ENCODE results near the gene DLGAP1. TPM values are rescaled to one million over a fixed set of nuclear protein-coding genes. Genes with fewer than 3 reads are reported as not detected.

Gene DLGAP1
- total and polyA plus RNA-seq, 4 donors, result 0.06 to 1.2 (median 0.17) TPM; not detected in 1

- no peak for TF ChIP-seq HNF4G (IDR thresholded peaks at IDR 0.05)
- no peak for TF ChIP-seq HNF4A (conservative IDR thresholded peaks at IDR 0.05)
- TF ChIP-seq YY1 (IDR thresholded peaks at IDR 0.05), result no peak
- Histone ChIP-seq H3K27me3 (ENCODE audit: control insufficient read depth in 4 of 4, insufficient read depth in 4 of 4, low read length in 3 of 4) (no peaks in the 10 kb centered on the region), H3K36me3 (ENCODE audit: control insufficient read depth in 4 of 4, insufficient read depth in 3 of 4, low read depth in 1 of 4, low read length in 3 of 4) (no peaks in the 10 kb centered on the region), H3K4me3 (ENCODE audit: low read depth in 1 of 3, low read length in 3 of 3) (no peak overlapping the region), H3K9ac (ENCODE audit: low read depth in 1 of 2, low read length in 2 of 2) (no peak overlapping the region), H3K9me3 (ENCODE audit: control insufficient read depth in 4 of 4, low read length in 3 of 4) (no peaks in the 10 kb centered on the region), H3K4me1 (ENCODE audit: control insufficient read depth in 4 of 4, insufficient read depth in 4 of 4, low read length in 3 of 4) (no peaks in the 10 kb centered on the region), H3K27ac (ENCODE audit: low read depth in 1 of 2, low read length in 2 of 2) (no peak overlapping the region)
- no peak for DNase-seq (ENCODE audit: low spot score)
Measured at GRCh38 chr18:3824101-3824500, 631.0 kb downstream of the DLGAP1 start.

GRCh38 chr18:3823073-3823472 is 632.0 kb downstream of the DLGAP1 start:
- 94% methylated on average over 3 of the region's 3 CpGs for WGBS
- Histone ChIP-seq H3K9me3 (ENCODE audit: control insufficient read depth in 4 of 4, low read length in 3 of 4) (no peaks in the 10 kb centered on the region), H3K4me1 (ENCODE audit: control insufficient read depth in 4 of 4, insufficient read depth in 4 of 4, low read length in 3 of 4) (no peaks in the 10 kb centered on the region), H3K36me3 (ENCODE audit: control insufficient read depth in 4 of 4, insufficient read depth in 3 of 4, low read depth in 1 of 4, low read length in 3 of 4) (no peaks in the 10 kb centered on the region), H3K27ac (ENCODE audit: low read depth in 1 of 2, low read length in 2 of 2) (no peak overlapping the region), H3K4me3 (ENCODE audit: low read depth in 1 of 3, low read length in 3 of 3) (no peak overlapping the region), H3K27me3 (ENCODE audit: control insufficient read depth in 4 of 4, insufficient read depth in 4 of 4, low read length in 3 of 4) (no peaks in the 10 kb centered on the region), H3K9ac (ENCODE audit: low read depth in 1 of 2, low read length in 2 of 2) (no peak overlapping the region)
- no peak for TF ChIP-seq EGR1 (IDR thresholded peaks at IDR 0.05; ENCODE audit: low read depth in 2 of 2)
- TF ChIP-seq NR2F2 (IDR thresholded peaks at IDR 0.05), result no peak
- TF ChIP-seq RXRA (IDR thresholded peaks at IDR 0.05), result no peak
- TF ChIP-seq HNF4G (IDR thresholded peaks at IDR 0.05), result no peak
- TF ChIP-seq YY1 (IDR thresholded peaks at IDR 0.05), result no peak
- TF ChIP-seq RAD21 (IDR thresholded peaks at IDR 0.05), result no peak
- DNase-seq (ENCODE audit: low spot score), result no peak

GRCh38 chr18:3821524-3821923 is 633.6 kb downstream of the DLGAP1 start:
- no peak overlapping the region for H3K9ac ChIP-seq (ENCODE audit: low read depth in 1 of 2, low read length in 2 of 2)
- no peak overlapping the region for H3K4me3 ChIP-seq (ENCODE audit: low read depth in 1 of 3, low read length in 3 of 3)
- TF ChIP-seq TAF1 (conservative IDR thresholded peaks at IDR 0.05), result no peak
- H3K4me1 ChIP-seq (ENCODE audit: control insufficient read depth in 4 of 4, insufficient read depth in 4 of 4, low read length in 3 of 4), result peaks cover 0 to 3% (median under 1%) of the 10 kb centered on the region in 4 donors
- H3K27ac ChIP-seq (ENCODE audit: low read depth in 1 of 2, low read length in 2 of 2), result no peak overlapping the region
- H3K27me3 ChIP-seq (ENCODE audit: control insufficient read depth in 4 of 4, insufficient read depth in 4 of 4, low read length in 3 of 4), result no peaks in the 10 kb centered on the region
- H3K9me3 ChIP-seq (ENCODE audit: control insufficient read depth in 4 of 4, low read length in 3 of 4), result no peaks in the 10 kb centered on the region
- WGBS, result 77% methylated on average over 4 of the region's 4 CpGs
- DNase-seq (ENCODE audit: low spot score), result no peak
- H3K36me3 ChIP-seq (ENCODE audit: control insufficient read depth in 4 of 4, insufficient read depth in 3 of 4, low read depth in 1 of 4, low read length in 3 of 4), result no peaks in the 10 kb centered on the region

GRCh38 chr18:3819961-3820360 is 635.1 kb downstream of the DLGAP1 start:
- Histone ChIP-seq H3K27ac (ENCODE audit: low read depth in 1 of 2, low read length in 2 of 2) (no peak overlapping the region), H3K9me3 (ENCODE audit: control insufficient read depth in 4 of 4, low read length in 3 of 4) (no peaks in the 10 kb centered on the region), H3K36me3 (ENCODE audit: control insufficient read depth in 4 of 4, insufficient read depth in 3 of 4, low read depth in 1 of 4, low read length in 3 of 4) (no peaks in the 10 kb centered on the region), H3K4me1 (ENCODE audit: control insufficient read depth in 4 of 4, insufficient read depth in 4 of 4, low read length in 3 of 4) (peaks cover 0 to 5% (median under 1%) of the 10 kb centered on the region in 4 donors), H3K9ac (ENCODE audit: low read depth in 1 of 2, low read length in 2 of 2) (no peak overlapping the region), H3K27me3 (ENCODE audit: control insufficient read depth in 4 of 4, insufficient read depth in 4 of 4, low read length in 3 of 4) (no peaks in the 10 kb centered on the region), H3K4me3 (ENCODE audit: low read depth in 1 of 3, low read length in 3 of 3) (no peak overlapping the region)
- 89% methylated on average over 7 of the region's 7 CpGs for WGBS
- DNase-seq (ENCODE audit: low spot score), result no peak
- TF ChIP-seq ATF3 (IDR thresholded peaks at IDR 0.05), result no peak
- no peak for TF ChIP-seq HNF4A (conservative IDR thresholded peaks at IDR 0.05)

All from liver (tissue), 9 donors.